Measurements from ENCODE around the gene AGBL4. TPM values are rescaled to one million over a fixed set of nuclear protein-coding genes. Genes with fewer than 3 reads are reported as not detected.

The AGBL4 gene
- total RNA-seq, 1 donor from 2014 or later: 2.1 TPM

DNA sequence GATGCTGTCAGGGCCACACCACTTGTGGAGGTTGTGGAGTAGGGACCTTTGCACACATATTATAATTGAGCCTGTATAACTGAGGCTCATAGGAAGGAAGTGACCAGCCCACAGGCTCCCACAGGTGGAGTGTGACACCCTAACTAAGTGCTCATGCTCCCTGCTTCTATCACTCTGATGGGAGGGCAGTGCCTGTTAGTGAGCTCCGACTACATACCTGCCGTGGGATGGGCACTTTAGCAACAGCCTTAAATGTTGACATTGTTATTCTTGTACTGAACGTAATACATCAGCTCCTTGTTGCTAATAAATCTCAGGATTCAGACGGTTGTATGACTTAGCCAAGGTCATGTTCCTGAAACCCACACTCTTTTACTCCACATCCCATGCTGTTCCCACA lies 1305.0 kb downstream of the AGBL4 start:
- no peaks in the 10 kb centered on the region for H3K36me3 ChIP-seq
- H3K9me3 ChIP-seq: no peaks in the 10 kb centered on the region
- no peak for TF ChIP-seq CTCF (IDR thresholded peaks at IDR 0.05)
- no peak for DNase-seq
- H3K27me3 ChIP-seq (ENCODE audit: low read depth): no peaks in the 10 kb centered on the region
- ATAC-seq: peak; percentile 69 to 77
- H3K4me3 ChIP-seq: no peak overlapping the region
- peaks cover 7% of the 10 kb centered on the region for H3K4me1 ChIP-seq
- intact Hi-C loops (cut with DNase I): no loop called here
- no peak overlapping the region for H3K27ac ChIP-seq

GRCh38 chr1:48718116-48718630 lies 1305.6 kb downstream of the AGBL4 start:
- H3K36me3 ChIP-seq: no peaks in the 10 kb centered on the region
- TF ChIP-seq CTCF (IDR thresholded peaks at IDR 0.05): no peak
- no peaks in the 10 kb centered on the region for H3K9me3 ChIP-seq
- no peak overlapping the region for H3K27ac ChIP-seq
- peaks cover 7% of the 10 kb centered on the region for H3K4me1 ChIP-seq
- no peak for DNase-seq
- ATAC-seq: peak in 1 of 2 donors; percentile 33
- intact Hi-C loops (cut with DNase I): no loop called here
- H3K4me3 ChIP-seq: no peak overlapping the region
- no peaks in the 10 kb centered on the region for H3K27me3 ChIP-seq (ENCODE audit: low read depth)

- no peak for DNase-seq
- H3K27me3 ChIP-seq (ENCODE audit: low read depth): no peaks in the 10 kb centered on the region
- ATAC-seq: peak in 1 of 2 donors; percentile 41
- no peak overlapping the region for H3K27ac ChIP-seq
- no peaks in the 10 kb centered on the region for H3K36me3 ChIP-seq
- no peak for TF ChIP-seq CTCF (IDR thresholded peaks at IDR 0.05)
- no peak overlapping the region for H3K4me3 ChIP-seq
- no peaks in the 10 kb centered on the region for H3K9me3 ChIP-seq
- H3K4me1 ChIP-seq: peaks cover 7% of the 10 kb centered on the region
- intact Hi-C loops (cut with DNase I): no loop called here
Measured at GRCh38 chr1:48717082-48717481, 1306.7 kb downstream of the AGBL4 start.

GRCh38 chr1:48715921-48716320 lies 1307.8 kb downstream of the AGBL4 start:
- no peaks in the 10 kb centered on the region for H3K27me3 ChIP-seq (ENCODE audit: low read depth)
- no peaks in the 10 kb centered on the region for H3K9me3 ChIP-seq
- TF ChIP-seq CTCF (IDR thresholded peaks at IDR 0.05): no peak
- no peak for ATAC-seq
- H3K4me1 ChIP-seq: peaks cover 7% of the 10 kb centered on the region
- H3K27ac ChIP-seq: no peak overlapping the region
- H3K4me3 ChIP-seq: no peak overlapping the region
- H3K36me3 ChIP-seq: no peaks in the 10 kb centered on the region
- intact Hi-C loops (cut with DNase I): no loop called here
- DNase-seq: no peak

DNA sequence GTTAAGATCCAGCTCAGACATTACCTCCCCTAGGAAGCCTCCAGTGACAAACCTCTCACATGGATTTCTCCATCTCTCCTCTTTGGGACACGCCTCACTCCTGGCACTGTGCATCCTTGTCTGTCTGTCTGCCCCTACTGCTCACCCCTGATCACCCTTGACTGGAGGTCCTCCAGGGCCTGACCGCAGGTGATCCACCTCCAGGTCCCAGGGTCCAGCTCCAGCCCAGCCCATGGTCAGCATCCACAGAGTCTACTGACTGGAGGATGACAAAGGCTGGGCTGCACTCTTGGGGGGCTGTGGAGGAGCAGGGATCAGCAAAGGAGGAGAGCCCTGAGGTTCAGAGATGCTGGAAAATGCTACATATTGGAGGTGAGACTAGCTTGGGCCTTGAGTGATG lies 1312.8 kb downstream of the AGBL4 start:
- Histone ChIP-seq H3K4me1 (no peaks in the 10 kb centered on the region), H3K36me3 (no peaks in the 10 kb centered on the region), H3K27ac (no peak overlapping the region), H3K9me3 (no peaks in the 10 kb centered on the region), H3K27me3 (ENCODE audit: low read depth) (no peaks in the 10 kb centered on the region), H3K4me3 (no peak overlapping the region)
- ATAC-seq: no peak
- no peak for TF ChIP-seq CTCF (IDR thresholded peaks at IDR 0.05)
- DNase-seq: no peak
- intact Hi-C loops (cut with DNase I): no loop called here

- H3K9me3 ChIP-seq: no peaks in the 10 kb centered on the region
- ATAC-seq (no peak), DNase-seq (no peak)
- H3K27ac ChIP-seq: no peak overlapping the region
- intact Hi-C loops (cut with DNase I): no loop called here
- H3K4me1 ChIP-seq: no peaks in the 10 kb centered on the region
- TF ChIP-seq CTCF (IDR thresholded peaks at IDR 0.05): no peak
- H3K4me3 ChIP-seq: no peak overlapping the region
- H3K27me3 ChIP-seq (ENCODE audit: low read depth): no peaks in the 10 kb centered on the region
- H3K36me3 ChIP-seq: no peaks in the 10 kb centered on the region
Measured at GRCh38 chr1:48710318-48710717, 1313.4 kb downstream of the AGBL4 start.
